Stimulated activated CD8-positive, alpha-beta memory T cell treated with anti-CD3 and anti-CD28 coated beads, Interleukin-12 subunit alpha, Interleukin-12 subunit beta, amount 100 ng/mL, for 24 hours (primary cell): ENCODE results near the gene CCNL1.

Experiments used
- DNase-seq: peaks from one replicate; pipeline ENCODE4 v3.0.0-alpha.2; 2020; ENCODE audit errors: extremely low read depth

Gene CCNL1

DNA sequence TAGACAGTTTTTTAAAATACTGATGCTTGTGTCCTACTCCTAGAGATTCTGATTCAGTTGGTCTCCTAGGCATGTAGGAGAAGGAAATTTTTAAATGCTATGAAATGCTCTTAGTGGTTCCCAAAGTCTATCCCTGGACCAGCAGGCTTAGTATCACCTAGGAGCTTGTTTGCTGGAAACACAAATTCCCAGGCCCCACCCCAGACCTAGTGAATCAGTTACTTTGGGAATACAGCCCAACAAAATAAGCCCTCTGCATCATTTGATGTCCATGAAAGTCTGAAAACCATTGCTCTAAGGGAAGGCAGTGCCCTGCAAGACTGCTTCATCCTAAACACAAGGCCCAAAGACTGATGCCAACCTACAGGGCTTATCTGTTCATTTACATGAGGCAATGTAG is 36.3 kb downstream of the CCNL1 start:
- DNase-seq: no peak

- DNase-seq: no peak
These were observed 37.0 kb downstream of the CCNL1 start for GRCh38 chr3:157122832-157123427.

GRCh38 chr3:157122116-157122515 is 37.8 kb downstream of the CCNL1 start:
- DNase-seq: no peak

DNA sequence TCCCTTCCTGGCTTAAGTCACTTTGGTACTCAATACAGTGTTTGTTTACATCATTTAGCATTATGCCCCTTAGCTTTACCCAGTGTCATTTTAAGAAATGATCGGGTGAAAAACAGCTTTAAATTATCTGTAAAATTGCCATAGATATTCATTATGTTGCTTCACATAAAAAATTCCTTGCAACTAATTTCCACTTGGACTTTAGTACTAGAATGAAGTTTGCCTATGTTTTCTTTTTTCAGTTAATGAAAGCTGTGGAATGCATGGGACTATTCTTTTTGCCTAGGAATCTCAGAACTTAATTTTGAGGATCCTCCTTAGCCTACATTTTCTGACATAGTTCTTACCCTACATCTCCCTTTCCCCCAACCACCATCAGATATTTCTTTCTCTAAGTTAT is 38.4 kb downstream of the CCNL1 start:
- no peak for DNase-seq

DNA sequence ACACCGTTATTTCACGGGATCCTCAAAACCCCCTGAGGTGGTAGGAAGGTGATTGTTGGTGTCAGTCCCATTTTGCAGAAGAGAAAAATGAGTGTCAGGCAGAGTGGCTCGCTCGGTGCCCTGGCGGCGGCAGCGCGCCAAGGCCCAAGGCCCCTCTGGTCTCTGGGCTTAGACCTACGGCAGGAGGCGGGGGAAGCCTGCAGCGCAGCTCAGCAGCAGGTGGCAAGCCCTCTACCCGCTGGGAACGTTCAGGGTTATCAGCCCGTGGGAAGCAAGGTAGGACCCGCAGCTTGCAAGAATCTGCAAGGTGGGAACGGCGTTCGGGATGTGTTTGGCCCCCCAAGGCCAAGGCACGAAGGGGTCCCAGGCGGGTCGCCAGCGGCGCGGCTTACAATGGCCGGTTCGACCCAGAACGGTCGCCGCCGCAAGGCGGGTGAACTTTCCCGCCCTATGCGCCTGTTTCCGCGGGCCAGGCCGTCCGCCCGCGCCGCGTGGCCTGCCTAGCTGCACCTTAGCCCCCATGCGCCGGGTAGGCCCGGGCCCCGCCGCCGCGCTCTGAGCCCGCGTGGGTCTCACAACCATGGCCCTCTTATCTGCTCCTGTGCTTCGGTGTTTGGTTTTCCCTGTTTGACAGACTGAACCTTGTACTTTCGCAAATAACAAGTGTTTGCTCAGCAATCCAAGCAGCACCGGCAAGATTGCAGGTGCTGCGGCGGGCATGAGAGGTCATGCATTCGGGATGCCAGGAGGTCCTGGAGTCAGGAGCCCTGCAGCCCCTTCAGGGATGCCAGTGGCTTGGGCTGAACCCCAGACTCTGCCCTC is 39.7 kb downstream of the CCNL1 start:
- no peak for DNase-seq

- no peak for DNase-seq
These were observed 40.5 kb downstream of the CCNL1 start for GRCh38 chr3:157119369-157119951.

- DNase-seq: no peak
These were observed 41.9 kb downstream of the CCNL1 start for GRCh38 chr3:157117875-157118654.

- DNase-seq: no peak
These were observed 42.7 kb downstream of the CCNL1 start for GRCh38 chr3:157117206-157117605.

DNA sequence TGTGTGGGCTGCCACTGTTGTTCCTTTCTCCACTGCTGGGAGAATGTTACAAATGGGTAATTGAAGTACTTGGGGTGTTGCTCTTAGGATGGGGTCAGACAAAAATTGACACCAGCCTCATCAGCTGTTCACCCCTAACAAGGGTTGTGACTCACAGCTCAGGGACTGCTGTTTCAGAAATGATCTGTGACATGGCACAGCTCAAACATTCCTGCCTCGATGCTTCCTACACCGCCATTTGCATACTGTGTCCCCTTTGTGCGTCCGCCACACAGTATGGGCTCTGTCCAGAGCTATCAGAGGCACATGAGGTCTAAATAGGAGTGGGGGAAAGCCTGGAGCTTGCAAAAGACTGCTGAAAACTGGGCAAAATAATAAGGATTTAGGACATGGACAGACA is 43.9 kb downstream of the CCNL1 start:
- DNase-seq: no peak

DNA sequence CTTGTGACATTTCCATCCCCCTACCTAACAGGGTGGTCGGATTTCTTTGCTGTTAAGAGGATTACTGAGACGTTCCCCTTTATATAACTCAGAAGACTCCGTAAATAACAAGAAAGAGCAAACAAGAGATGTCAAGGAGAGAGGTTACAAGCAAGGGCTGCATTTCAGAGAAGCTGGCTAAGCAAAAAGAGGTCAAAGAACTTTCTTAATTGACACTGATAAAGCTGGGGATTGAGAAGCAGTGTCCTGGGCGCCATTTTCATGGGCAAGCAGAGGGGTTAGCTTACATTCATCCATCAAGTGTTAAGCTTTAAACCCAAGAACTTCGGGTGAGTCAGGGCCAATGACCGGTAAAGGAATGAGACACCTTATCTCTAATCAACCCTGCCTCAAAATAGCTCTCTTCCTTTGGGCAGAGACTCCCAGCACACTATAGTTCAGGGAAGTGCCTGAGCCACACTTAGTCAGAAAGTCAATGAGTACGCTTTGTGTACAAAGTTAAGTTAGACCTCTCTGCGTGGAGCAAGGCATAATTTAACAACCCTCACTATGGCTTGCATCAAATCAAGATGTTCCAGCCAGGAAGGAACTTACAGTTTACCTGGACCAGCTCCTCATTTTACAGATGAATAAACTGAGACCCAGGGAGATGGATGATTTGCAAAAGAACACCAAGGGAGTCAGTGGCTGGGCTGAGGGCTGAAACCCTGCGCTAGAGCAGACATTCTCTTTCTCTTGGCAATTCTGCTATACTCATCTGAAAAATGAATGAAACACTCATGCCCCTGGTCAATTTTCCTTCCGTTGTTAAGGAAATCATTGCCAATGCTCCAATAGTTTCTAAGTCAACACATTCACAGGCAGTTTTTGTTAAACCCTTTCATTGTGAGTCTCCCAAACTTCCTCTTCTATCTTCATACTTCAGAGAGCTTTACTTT is 44.6 kb downstream of the CCNL1 start:
- no peak for DNase-seq

DNA sequence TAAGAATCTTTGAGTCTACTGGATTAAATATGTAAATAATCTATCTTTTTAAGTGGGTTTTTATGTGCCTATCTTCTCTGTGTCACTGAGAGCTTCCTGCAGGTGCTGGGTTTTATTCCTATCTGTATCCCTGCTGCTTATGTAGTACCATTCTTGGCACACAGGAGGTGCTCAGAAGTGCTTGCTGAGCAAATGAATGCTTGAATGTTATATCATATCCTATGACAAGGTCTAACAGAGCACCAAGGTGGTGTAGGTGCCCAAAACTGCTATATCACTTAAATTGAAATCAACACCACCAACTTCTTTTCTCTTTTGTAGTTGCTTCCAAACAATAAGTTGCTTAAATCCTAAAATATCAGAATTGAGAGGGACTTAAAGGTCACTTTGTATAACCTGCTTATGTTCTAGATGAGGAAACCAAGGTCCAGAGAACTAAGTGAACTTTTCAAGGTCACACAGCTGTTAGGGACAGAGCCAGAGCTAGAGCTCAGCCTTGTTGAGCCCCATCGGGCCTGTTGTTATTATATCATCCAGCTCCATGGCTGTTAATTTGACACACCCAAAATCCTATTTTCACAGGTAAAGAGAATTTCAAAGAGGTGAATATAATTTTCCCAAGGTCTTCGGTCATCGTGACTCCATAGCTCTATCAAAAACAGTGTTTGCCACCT is 46.0 kb downstream of the CCNL1 start:
- DNase-seq: no peak

GRCh38 chr3:157112536-157112935 is 47.4 kb downstream of the CCNL1 start:
- DNase-seq: no peak

- no peak for DNase-seq
These were observed 48.4 kb downstream of the CCNL1 start for GRCh38 chr3:157111518-157111917.

DNA sequence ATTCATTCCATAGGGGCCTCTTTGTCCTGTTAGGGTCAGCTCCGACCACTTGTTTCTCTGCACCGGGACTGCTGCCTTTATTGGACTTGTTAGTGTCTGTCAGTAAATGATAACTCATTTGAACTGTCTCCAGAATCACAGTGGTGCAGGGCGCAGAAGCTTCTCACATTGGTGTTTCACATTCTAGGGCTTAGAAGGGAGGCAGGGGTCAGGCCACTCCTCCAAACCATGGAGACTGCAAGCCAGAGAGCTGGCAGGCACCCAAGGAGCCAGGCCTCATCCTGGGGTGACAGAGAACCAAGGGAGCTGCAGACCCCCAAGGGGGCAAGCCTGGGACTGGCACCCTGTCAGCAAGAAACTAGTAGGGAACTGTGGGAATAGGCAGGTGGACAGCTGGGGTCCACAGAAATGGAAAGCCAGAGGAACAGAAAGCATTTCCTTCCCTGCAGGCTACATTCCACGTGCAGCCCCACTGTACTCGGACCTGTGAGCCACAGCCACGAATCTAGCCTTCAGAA is 49.1 kb downstream of the CCNL1 start:
- DNase-seq: no peak

DNA sequence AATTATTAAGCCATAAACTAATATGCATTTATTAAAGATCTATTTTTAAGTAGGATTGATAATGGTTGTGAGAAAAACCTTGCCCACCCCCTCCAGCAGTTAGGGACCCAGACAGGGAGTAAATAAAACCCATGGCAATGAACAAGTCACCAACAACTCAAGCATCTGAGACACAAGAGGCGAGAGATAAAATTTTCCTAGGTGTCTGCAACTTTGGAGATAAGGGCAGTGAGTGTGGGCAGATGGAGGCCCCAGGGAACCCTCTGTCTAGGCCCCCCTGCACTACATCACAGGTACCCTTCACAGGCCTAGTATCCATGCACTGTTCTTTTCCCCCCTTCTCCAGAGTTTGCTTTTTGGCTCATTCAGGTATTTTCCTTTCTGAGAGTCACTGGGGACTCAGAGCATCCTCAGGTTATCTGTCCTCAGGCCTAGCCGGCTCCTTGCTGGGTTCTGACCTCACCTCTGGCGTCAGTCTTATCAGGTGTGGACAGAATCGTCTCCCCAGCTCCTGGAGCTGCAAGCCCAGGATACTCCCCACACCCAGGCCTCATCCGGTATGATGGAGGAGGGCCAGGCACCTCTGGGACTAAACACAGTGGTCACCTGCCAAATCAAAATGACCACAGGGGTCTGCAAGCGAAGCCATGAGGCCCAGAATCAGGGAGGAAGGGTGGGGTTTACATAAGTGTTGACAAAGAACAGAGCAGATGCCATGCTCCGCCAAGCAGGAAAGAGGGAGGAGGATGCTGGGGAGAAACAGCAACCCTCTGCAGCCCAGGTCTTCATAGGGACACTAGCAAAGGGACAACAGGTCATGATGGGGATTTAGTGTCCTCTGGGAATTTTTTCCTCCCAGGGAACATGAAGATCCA is 50.4 kb downstream of the CCNL1 start:
- no peak for DNase-seq

GRCh38 chr3:157107644-157108133 is 52.3 kb downstream of the CCNL1 start:
- no peak for DNase-seq

- no peak for DNase-seq
These were observed 52.9 kb downstream of the CCNL1 start for GRCh38 chr3:157107037-157107436.

DNA sequence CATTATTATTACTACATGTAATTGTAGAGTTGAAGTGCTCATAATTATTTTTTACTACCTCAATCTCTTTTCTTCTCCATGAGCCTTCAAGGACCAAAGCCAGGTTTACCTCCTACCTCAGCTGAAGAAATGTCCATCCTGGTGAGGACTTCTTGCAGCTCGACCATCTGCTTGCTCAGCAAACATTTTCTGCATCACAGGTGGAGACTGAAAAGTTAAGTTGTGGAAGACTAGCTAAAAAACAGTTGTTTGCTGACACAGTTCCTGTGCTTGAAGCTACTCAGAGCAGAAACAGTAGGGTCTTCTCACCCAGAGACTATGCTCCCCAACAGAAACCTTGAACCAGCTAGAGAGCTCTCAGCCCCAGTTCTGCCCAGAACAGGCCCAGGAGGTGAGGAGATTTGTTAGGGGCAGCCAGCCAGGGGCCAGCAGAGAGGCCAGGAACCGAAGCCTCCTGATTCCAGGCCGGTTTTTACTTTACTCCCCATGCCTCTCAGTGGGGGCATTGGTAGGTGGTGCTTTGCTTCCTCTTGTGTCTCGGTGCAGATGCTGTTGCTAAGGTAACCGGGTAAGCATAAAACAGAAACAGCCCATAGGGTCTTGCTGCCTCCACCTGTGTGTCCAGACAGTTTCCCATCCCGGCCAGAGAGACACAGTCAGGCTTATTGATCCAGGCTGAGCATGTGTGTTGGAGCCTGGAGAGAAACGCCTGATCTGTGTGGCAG is 54.9 kb downstream of the CCNL1 start:
- DNase-seq: no peak

DNA sequence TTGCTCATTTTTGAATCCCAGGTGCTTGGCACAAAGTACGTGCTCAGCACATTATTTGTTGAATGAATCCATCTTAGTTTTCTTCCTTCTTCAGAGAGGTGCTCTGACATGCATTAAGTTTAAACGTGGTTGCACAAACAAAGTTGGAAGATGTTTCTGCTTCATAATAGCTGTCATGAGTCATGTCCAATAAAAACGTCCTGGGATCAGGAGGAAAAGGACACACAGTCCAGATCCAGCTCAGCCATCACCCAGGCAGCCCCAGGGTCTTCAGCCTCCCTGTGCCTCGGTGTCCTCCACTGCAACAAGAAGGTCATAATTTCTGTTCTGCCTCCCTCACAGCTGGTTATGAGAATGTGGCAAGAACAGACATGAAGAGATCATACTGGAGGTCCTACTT is 55.4 kb downstream of the CCNL1 start:
- no peak for DNase-seq
